NCI-H1694 treated with DMSO at 0.1 percent for 48 hours (cell line): ENCODE data around the gene PNPLA7.

ENCODE experiments used
- DNase-seq: peaks from one replicate; lab custom pipeline; 2025; lab: John Stamatoyannopoulos, UW

The PNPLA7 gene

DNA sequence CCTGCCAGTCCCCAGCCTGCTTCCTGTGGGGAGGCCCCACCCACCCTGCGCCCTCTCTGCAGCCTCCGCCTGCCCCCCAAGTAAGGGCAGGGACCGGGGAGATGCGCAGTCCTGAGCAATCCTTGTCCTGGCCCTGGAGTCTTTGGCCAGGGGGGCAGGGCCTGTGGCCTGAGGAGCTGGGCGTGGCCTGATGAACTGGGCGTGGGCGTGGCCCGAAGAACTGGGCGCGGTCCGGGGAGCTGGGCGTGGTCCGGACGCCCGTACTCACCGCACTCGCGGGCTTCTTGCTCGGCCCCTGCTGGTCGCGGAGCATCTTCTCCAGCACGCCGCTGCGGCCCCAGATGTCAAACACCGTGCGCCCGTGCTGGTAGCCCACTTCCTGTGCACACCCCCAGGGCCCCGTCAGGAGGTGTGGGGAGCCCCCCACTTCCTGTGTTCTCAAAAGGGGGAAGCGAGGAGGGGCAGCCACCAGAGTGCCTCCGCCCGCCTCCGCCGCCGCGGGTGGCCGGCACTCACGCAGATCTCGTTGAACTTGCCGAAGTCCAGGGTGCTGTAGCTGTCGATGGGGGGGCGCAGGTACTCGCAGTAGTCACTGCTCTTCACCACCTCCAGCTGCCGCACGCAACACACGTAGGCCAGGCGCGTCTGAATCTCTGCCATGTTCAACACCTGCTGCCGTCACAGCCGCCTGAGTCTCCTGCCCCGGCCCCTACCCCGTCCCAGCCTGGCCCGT, 88.4 kb downstream of the PNPLA7 start:
- DNase-seq = no peak

DNA sequence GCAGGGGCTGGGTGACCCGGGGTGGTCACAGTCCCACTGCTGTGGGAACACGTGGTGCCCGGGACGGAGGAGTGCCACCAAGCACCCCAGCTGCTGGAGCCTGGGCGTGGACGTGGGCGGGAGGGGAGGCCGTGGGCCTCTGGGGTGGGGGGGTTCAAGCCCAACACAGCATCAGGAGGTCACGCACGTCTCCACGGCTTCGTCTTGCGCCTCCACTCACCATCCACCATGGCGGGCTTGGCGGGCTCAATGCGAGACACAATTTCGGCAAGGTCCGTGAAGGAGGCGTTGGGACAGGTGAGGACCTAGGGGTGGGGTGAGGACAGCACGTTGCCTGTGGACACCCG, 88.9 kb downstream of the PNPLA7 start:
- no peak for DNase-seq

DNA sequence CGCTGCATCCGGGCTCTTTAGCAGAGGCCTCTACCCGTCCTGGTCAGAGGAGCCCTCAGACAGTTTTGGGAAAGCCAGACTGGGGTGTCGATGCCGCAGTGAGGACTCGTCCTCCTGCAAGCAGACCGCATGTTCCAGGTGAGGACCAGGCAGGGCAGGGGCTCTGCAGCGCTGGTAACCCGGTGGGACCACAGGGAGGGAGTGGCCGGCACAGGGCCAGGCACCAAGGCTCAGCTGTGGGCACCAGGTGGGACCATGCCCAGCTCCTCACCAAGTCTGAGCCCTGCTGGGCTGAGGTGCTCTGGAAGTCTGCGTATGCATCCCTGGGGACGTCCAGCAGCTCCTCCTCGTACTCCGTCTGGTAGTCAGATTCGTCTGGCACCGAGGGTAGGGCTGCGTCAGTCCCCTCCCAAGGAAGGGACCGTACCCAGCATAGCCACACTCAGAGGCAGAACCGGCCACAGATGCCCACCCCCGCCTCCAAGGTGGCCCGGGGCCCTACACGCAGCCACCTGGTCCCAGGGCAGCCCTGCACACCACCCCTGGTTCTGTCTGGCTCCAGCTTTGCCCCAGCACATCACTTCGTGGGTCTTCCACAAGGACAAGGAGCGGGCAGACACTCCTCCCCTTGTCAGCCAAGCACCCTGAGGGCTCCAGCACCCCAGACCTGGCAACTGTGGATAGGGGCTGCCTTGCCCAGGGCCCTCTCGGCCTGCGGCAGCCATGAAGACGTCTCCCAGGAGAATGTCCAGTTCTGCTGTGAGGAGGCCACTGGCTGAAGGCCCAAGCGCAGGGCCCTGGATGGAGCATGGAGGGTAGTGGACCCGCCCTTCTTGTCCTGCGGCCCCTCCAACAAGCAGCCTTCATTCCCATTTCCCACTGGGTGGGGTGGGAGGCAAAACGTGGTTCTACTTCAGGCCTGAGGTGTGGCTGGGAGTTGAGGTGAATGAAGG, 89.6 kb downstream of the PNPLA7 start:
- no peak for DNase-seq

GRCh38 chr9:137459601-137460362, 90.4 kb downstream of the PNPLA7 start:
- DNase-seq = no peak

GRCh38 chr9:137459152-137459600, 91.0 kb downstream of the PNPLA7 start, which contains the start of gene NSMF:
NSMF (minus strand) TSS chr9:137459334; CDS start chr9:137459102, 232 bp downstream.
- peak; percentile 63 for DNase-seq

DNA sequence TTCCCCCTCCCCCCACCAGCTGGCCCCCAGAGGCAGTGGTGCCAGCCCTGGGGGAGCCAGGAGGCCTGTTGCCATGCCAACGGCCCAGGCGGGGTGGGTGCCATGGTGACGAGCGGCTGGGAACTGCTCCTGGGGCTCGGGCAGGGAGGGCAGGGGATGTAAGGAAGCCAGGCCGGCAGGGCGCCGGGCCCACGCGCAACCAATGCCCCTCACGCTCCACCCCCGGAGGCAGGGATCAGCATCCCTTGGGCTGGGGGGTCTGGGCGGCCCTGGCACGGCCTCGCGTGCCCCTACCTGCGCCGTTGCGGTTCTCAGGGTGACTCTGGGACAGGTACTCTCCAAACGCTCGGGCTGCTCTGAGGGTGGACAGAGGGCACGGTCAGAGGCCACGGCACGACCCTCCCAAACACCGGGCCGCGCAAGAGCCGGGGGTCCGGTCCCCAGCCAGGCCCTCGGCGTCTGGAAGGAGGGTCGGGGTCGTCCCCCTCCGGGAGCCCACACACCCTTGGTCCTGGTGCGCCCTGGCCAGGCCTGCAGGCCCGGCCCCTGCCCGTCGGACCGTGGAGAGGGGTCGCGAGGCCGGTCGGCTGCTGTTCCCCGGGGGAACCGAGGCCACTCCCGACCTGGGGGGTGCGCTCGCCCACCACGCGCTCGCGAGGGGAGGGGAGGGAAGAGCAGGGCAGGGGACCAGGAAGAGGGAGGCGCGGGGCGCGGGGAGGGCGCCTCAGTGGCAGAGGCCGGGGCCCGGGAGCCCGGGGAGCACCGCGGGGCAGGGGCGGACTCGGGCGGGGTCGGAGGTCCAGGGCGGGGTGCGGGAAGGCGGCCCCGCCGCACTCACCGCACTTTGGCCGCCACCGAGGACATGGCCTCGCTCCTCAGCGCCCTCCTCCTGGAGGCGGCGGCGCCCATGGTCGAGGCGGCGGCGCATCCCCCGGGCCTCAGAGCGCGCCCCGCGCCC, 91.7 kb downstream of the PNPLA7 start:
- peak; percentile 52 for DNase-seq

- no peak for DNase-seq
These were observed 92.6 kb downstream of the PNPLA7 start for GRCh38 chr9:137457406-137458193.

GRCh38 chr9:137456864-137457405, 93.3 kb downstream of the PNPLA7 start:
- DNase-seq = no peak

DNA sequence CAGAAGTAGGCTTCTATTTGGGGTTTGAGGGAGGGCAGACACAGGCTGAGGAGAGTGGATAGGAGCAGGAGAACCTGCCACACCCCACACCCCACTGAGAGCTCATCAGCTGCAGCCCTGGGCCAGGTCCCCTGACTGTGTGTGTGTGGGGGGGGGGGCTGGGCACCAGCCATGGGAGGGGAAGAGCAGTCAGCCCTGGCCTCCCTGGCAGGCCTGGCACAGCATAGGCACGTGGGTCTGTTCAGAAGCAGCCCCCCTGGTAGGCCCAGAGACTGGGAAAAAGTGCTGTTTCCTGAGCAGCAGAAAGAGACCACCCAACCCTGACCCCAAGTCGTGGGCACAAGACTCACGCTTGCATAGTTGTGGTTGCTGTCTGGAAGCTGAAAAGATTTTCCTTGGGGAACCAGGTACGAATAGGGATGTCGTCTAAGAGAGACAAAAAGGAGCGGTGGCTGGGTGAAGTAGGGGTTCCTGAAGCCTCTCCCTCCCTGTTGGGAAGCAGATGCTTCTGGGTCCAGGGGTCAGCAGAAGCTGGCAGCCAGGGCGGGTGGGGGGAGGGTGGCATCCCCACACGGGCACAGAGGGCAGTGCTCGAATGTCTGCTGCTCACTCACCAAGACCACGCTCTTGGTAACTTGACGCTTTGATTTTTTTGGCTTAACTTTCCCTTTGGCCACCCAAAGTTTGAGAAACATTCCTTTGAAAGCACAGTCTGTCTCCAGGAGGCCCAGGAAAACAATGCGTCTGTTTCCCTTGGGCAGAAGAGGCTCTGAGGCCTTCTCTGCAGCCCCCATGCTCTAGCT, 93.9 kb downstream of the PNPLA7 start:
- no peak for DNase-seq

DNA sequence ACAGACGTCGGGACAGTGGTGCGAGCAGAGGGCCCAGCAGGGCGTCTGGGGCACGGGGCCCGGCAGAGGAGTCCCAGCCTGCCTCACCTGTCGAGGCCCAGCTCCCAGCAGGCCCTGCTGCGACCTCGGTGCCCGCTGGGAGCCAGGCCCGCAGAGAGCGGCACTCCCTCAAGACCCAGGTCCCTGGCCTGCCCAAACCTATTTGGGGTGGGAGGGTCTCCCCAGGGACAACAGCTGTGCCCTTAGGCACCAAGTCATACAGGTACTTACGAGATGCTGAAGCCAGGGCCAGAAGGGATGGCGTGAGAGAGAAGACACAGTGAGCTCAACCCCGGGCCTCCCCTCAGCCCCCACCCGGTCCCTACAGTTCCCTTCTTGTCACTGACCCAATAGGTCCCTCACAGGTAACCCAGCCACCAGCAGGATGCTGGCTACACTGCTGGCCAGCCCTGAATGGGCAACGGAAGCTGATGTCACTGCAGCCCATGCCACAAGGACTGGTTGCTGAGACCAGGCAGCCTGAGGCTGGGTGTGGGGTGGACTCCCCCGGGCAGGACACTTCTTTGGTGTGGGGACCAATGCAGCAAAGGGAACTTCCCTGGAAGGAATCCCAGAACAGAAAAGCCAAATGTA, 94.7 kb downstream of the PNPLA7 start:
- no peak for DNase-seq

DNA sequence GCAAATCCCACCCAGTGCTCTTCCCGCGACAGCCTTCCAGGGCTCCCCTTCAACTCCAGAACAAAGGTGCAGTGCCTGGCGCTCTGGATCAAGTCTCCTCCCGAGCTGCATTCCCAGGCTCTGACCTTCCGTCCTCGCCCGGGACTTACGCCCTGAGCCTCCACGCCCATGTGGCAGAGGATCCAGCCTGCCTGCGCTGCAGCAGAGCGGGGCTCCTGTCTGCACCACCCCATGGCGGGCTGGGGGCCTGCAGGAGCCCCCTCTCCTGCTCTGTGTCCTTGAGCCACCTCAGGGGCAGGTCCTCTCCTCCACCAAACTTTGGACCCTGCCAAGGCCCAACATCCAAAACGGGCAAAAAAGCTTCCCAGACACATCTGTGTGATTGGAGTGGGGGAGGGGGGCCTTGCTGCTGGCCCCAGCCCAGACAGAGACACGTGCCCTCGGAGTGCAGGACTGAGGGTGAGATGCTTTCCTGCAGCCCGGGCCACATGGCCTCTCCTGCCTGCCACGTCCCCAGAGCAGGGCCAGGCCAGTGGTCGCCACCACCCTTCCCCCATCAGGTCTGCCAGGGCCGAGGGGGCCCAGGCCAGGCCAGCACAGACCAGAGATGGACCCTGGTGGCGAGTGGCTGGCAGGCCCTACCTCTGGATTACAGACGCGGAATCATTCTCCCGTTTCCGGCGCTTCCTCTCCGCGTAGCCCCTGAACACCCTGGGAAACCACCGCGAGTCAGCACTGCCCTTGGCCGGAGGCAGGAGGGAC, 95.4 kb downstream of the PNPLA7 start:
- no peak for DNase-seq

- DNase-seq = no peak
These were observed 96.0 kb downstream of the PNPLA7 start for GRCh38 chr9:137454145-137454596.

GRCh38 chr9:137453643-137454081, 96.5 kb downstream of the PNPLA7 start:
- no peak for DNase-seq

DNA sequence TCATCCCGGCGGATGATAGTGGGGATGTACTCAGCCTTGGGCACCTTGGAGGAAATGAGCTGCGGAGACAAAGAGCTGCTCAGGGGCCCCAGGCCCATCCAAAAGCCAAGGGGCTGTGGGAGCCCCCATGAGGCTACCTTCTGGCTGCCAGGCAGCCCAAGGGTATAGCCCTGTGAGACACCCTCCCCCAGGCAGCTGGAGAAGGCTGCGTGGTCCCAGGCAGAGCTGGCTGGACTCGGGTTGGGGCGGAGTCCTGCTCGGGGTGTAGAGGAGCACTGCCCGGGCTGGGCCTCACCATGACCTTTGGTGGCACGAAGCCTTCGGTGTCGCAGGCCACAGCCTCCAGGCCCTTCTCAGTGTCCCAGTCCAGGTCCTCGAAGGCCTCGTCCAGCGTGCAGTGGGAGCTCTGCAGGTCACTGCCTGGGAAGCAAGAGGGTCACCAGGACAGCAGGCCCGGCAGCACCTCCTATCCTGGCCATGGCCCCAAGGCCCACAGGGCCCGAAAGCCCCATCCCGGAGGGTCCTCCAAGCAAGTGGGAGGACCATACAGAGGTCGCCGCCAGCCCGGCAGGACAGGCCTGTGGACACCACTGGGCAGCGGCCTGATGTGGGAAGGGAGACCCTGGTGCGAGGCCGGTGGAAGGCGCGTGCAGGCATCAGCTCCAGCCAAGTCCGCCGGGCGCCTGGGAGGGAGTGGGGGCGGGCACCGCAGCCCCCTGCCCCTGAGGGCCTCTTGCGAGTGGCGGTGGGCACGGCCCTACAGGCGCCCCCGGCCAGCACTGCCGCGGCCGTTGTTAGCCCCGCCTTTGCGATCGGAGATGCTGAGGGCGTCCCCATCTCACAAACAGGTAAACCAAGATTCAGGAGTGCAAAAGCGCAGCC, 97.2 kb downstream of the PNPLA7 start:
- no peak for DNase-seq

DNA sequence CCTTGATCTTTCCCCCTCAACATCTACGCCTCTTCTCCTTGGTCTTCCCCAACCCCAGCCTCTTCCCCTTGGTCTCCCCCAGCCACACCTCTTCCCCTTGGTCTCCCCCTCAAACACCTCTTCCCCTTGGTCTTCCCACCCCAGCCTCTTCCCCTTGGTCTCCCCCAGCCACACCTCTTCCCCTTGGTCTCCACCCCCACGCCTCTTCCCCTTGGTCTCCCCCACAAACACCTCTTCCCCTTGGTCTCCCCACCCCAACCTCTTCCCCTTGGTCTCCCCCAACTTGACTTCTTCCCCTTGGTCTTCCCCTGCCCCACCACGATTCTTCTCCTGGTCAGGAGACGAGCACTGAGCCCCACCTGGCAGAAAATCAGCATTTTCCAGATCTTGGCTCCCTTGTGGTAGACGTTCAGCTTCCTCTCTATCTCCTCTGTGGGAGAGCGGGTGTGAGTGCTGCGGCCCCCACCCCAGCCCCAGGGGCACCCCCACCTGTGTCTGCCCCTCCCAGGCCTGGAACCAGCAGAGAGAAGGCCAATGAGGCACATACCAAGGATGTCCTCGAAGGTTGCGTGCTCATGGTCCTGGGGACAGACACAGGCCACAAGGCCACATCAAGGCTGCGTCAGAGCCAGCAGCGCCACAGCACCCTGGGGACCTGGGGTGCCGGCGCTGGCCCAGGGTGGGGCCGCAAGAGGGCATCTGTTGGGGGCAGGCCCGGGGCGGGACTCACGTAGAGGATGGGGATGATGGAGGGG, 98.0 kb downstream of the PNPLA7 start:
- DNase-seq = no peak
